ENCODE measurements around the gene BTNL9. TPM values are rescaled to one million over a fixed set of nuclear protein-coding genes. Genes with fewer than 3 reads are reported as not detected.

Gene BTNL9
- total RNA-seq, 1 donor from 2014 or later, result not detected

GRCh38 chr5:181041043-181041442 lies 977 bp downstream of the BTNL9 start:
- no peak for DNase-seq (ENCODE audit: low spot score, unreplicated experiment)
- Mint-ChIP-seq H3K9me3 (ENCODE audit: low read depth) (no peaks in the 10 kb centered on the region), H3K27ac (no peak overlapping the region), H3K4me3 (ENCODE audit: low read depth) (no peak overlapping the region), H3K4me1 (ENCODE audit: low read depth) (no peaks in the 10 kb centered on the region), H3K27me3 (peaks cover 51% of the 10 kb centered on the region), H3K36me3 (ENCODE audit: insufficient read depth) (no peaks in the 10 kb centered on the region)
- no peak for TF ChIP-seq CTCF (IDR thresholded peaks at IDR 0.05; ENCODE audit: unreplicated experiment)

GRCh38 chr5:181042036-181042713 lies 2.1 kb downstream of the BTNL9 start:
- H3K9me3 Mint-ChIP-seq (ENCODE audit: low read depth), result no peaks in the 10 kb centered on the region
- peaks cover 43% of the 10 kb centered on the region for H3K27me3 Mint-ChIP-seq
- no peak overlapping the region for H3K27ac Mint-ChIP-seq
- DNase-seq (ENCODE audit: low spot score, unreplicated experiment), result no peak
- H3K36me3 Mint-ChIP-seq (ENCODE audit: insufficient read depth), result no peaks in the 10 kb centered on the region
- no peaks in the 10 kb centered on the region for H3K4me1 Mint-ChIP-seq (ENCODE audit: low read depth)
- TF ChIP-seq CTCF (IDR thresholded peaks at IDR 0.05; ENCODE audit: unreplicated experiment), result no peak
- H3K4me3 Mint-ChIP-seq (ENCODE audit: low read depth), result no peak overlapping the region

- no peak for TF ChIP-seq CTCF (IDR thresholded peaks at IDR 0.05; ENCODE audit: unreplicated experiment)
- H3K27ac Mint-ChIP-seq, result no peak overlapping the region
- no peaks in the 10 kb centered on the region for H3K4me1 Mint-ChIP-seq (ENCODE audit: low read depth)
- DNase-seq (ENCODE audit: low spot score, unreplicated experiment), result no peak
- peaks cover 47% of the 10 kb centered on the region for H3K27me3 Mint-ChIP-seq
- no peak overlapping the region for H3K4me3 Mint-ChIP-seq (ENCODE audit: low read depth)
- H3K9me3 Mint-ChIP-seq (ENCODE audit: low read depth), result no peaks in the 10 kb centered on the region
- no peaks in the 10 kb centered on the region for H3K36me3 Mint-ChIP-seq (ENCODE audit: insufficient read depth)
Observed at GRCh38 chr5:181042722-181043121, 2.7 kb downstream of the BTNL9 start.

- no peak overlapping the region for H3K4me3 Mint-ChIP-seq (ENCODE audit: low read depth)
- H3K27ac Mint-ChIP-seq, result no peak overlapping the region
- TF ChIP-seq CTCF (IDR thresholded peaks at IDR 0.05; ENCODE audit: unreplicated experiment), result no peak
- no peaks in the 10 kb centered on the region for H3K36me3 Mint-ChIP-seq (ENCODE audit: insufficient read depth)
- H3K9me3 Mint-ChIP-seq (ENCODE audit: low read depth), result no peaks in the 10 kb centered on the region
- no peaks in the 10 kb centered on the region for H3K4me1 Mint-ChIP-seq (ENCODE audit: low read depth)
- DNase-seq (ENCODE audit: low spot score, unreplicated experiment), result no peak
- H3K27me3 Mint-ChIP-seq, result peaks cover 46% of the 10 kb centered on the region
Observed at GRCh38 chr5:181043285-181044092, 3.4 kb downstream of the BTNL9 start.

- no peaks in the 10 kb centered on the region for H3K4me1 Mint-ChIP-seq (ENCODE audit: low read depth)
- H3K4me3 Mint-ChIP-seq (ENCODE audit: low read depth), result no peak overlapping the region
- no peak overlapping the region for H3K27ac Mint-ChIP-seq
- no peak for DNase-seq (ENCODE audit: low spot score, unreplicated experiment)
- no peak for TF ChIP-seq CTCF (IDR thresholded peaks at IDR 0.05; ENCODE audit: unreplicated experiment)
- H3K27me3 Mint-ChIP-seq, result peaks cover 46% of the 10 kb centered on the region
- H3K36me3 Mint-ChIP-seq (ENCODE audit: insufficient read depth), result no peaks in the 10 kb centered on the region
- H3K9me3 Mint-ChIP-seq (ENCODE audit: low read depth), result no peaks in the 10 kb centered on the region
Observed at GRCh38 chr5:181044093-181044599, 4.1 kb downstream of the BTNL9 start.

Measured in progenitor cell of endocrine pancreas (in vitro differentiated cells).